NCI-H2171 treated with DMSO at 0.1 percent for 48 hours (cell line): ENCODE data around the gene SLC45A2.
"Not testable (repeated sequence)": the region's sequence is repeated elsewhere in the genome, so short reads cannot be mapped to it uniquely, and the experiment has no call there.

Experiments used
- DNase-seq: peaks from one replicate; lab custom pipeline; 2025; lab: John Stamatoyannopoulos, UW

Gene SLC45A2

GRCh38 chr5:33929925-33930690 lies 54.4 kb downstream of the SLC45A2 start:
- no peak for DNase-seq

- no peak for DNase-seq
Observed at GRCh38 chr5:33928283-33928682, 56.2 kb downstream of the SLC45A2 start.

- DNase-seq, result no peak
Observed at GRCh38 chr5:33927685-33928084, 56.8 kb downstream of the SLC45A2 start.

- no peak for DNase-seq
Observed at GRCh38 chr5:33925278-33925677, 59.2 kb downstream of the SLC45A2 start.

DNA sequence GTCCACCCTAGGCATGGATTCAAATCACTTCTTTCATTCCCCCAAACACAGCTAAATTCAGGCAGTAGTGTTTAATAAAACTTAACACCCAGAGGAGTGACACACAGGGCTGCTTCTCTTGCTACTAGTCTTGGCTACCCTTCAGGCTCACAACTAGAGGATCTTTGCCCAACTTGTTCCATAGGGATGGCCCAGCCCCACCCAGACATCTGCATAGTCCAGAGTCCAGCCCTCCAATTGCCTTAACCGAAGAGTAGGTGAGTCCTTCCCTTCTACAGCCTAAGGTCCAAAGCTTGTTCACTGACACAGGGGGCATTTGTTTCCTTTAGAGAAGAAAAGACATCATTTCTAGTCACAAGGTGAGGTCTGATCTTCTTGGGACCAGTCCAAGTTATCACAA lies 63.5 kb downstream of the SLC45A2 start:
- no peak for DNase-seq

DNA sequence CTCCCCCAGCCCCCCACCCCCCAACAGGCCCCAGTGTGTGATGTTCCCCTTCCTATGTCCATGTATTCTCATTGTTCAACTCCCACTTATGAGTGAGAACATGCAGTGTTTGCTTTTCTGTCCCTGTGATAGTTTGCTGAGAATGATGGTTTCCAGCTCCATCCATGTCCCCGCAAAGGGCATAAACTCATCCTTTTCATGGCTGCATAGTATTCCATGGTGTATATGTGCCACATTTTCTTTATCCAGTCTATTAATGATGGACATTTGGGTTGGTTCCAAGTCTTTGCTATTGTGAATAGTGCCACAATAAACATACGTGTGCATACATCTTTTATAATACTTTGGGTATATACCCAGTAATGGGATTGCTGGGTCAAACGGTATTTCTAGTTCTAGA lies 69.6 kb downstream of the SLC45A2 start:
- DNase-seq, result not testable (repeated sequence)

- not testable (repeated sequence) for DNase-seq
Observed at GRCh38 chr5:33906248-33906647, 78.2 kb downstream of the SLC45A2 start.

GRCh38 chr5:33905381-33905780 lies 79.1 kb downstream of the SLC45A2 start:
- no peak for DNase-seq

- DNase-seq, result no peak
Observed at GRCh38 chr5:33903118-33903517, 81.4 kb downstream of the SLC45A2 start.

- DNase-seq, result no peak
Observed at GRCh38 chr5:33901156-33901555, 83.3 kb downstream of the SLC45A2 start.
